ENCODE data around the gene ANKRD34C.

The ANKRD34C gene

GRCh38 chr15:79282371-79283251 is at the start of gene ANKRD34C:
Gene ANKRD34C, plus strand, starts transcription at chr15:79282722. Its CDS starts 10,563 bp downstream, at chr15:79293285.
- DNase-seq = no peak

GRCh38 chr15:79233236-79233635 is 49.3 kb upstream of the ANKRD34C start:
- no peak for DNase-seq

- no peak for DNase-seq
Measured at GRCh38 chr15:79240036-79240435, 42.5 kb upstream of the ANKRD34C start.

- DNase-seq = no peak
Measured at GRCh38 chr15:79243723-79244122, 38.8 kb upstream of the ANKRD34C start.

GRCh38 chr15:79244876-79245275 is 37.6 kb upstream of the ANKRD34C start:
- no peak for DNase-seq

- no peak for DNase-seq
Measured at GRCh38 chr15:79248183-79248582, 34.3 kb upstream of the ANKRD34C start.

DNA sequence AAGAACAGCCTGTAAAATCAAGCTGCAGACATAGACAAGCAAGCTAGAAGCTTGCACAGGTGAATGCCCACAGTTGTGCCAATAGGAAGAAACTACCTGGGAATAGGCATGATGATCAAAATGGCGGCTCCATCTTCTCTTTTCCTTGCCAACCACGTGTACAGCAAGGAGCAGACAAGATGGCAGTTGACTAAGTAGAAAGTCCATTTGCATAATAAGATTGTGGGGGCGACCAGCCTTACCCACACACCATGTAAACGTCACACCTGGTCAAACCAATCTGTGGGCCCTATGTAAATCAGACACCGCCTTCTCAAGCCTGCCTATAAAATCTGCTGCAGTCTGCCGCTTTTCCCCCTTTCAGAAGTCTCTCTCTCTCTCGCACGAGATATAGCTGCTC is 25.1 kb upstream of the ANKRD34C start:
- DNase-seq = no peak

- no peak for DNase-seq
Measured at GRCh38 chr15:79261836-79262235, 20.7 kb upstream of the ANKRD34C start.

GRCh38 chr15:79265167-79265566 is 17.4 kb upstream of the ANKRD34C start:
- no peak for DNase-seq

DNA sequence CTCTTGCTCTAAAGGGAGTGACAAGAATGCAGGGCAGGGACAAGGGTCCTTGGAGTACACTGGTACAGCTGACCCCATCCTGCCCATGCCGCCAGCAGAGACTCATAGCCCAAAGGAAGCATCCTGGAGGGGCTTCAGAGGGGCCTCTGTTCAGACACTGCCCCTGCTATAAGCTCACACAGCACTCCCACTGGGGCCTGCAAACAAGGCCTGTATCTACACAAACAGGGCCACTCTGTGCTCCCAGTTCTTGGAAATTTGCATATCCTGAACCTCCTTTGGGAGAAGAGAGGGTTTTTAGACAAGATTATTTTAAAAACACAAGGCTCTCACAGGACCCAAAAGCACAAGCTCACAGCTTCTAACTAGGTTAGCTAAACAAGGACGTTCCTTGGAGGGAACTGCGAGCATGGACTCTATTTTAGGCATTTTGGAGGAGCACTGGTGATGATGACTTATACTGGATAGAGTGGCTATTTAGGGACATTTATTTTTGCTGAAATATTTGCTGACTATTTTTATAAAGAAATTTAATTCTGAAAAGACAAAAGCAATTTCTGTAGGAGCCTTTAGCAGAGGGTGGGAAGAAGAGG is 16.4 kb upstream of the ANKRD34C start:
- DNase-seq = no peak

DNA sequence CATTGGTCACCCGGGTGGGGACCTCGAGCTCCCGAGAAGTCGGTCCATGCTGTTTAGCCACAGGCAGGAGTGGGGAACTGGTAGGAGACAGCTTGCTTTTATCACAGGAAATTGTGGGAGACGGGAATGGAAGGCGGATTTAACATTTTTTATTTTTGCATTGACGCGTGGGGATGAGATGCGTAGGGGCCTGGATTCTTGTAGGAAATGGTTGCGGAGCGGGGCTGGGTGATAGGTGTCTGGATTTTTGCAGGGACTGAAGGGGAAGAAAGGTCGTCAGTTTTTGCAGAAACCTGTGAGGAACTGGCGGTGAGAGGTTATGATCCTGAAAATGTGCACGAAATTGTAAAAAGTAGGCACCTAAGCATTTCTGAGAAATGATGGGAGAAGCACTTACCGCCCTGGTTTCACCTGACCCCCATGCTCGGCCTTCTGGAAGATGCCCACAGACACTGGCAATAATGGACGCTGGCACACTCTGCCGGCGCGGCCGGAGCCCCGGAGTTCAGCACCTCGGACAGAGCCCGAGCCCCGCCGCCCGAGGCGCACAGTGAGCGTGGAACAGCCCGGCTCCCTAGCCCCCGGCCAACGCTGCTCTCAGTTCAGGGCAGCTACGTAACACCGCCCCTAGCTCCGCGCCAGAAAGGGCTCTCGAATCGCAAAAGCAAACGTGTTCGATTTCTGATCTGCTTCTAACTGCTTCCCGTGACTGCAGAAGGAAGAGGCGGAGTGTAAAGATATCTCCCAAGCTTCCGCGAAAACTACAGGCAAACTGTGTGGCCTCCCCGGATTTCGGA is 928 bp downstream of the ANKRD34C start:
- no peak for DNase-seq

DNA sequence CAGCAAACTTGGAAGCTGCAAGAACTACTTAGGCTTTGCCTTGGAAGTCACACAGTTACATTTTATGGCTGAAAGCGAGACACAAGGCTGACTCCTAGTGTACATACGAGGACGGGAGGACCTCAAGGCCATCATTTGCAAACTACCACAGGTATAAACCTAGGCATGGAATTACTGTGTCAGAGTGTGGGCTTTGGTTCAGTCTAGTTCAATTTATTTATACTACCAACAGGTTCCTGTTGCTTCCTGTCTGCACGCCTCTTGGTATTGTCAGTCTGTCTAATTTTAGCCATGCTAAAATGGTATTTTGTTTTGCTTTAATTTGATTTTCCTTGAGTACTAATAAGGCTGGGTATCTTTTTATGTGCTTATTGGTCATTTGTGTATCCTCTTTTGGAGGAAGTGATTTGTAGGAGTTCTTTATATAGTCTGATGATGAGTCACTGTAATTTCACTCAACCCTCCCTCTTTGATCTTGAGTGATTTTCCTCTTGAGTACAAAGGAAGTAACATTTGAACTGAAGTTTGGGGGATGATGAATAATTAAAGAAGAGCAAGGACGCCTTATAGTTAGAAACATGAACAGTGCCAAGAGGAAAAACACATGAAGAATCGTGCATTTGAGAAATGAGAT is 8.2 kb downstream of the ANKRD34C start:
- DNase-seq = no peak

GRCh38 chr15:79292011-79292410 is 9.5 kb downstream of the ANKRD34C start:
- no peak for DNase-seq

GRCh38 chr15:79294075-79294474 is 11.6 kb downstream of the ANKRD34C start:
- no peak for DNase-seq

DNA sequence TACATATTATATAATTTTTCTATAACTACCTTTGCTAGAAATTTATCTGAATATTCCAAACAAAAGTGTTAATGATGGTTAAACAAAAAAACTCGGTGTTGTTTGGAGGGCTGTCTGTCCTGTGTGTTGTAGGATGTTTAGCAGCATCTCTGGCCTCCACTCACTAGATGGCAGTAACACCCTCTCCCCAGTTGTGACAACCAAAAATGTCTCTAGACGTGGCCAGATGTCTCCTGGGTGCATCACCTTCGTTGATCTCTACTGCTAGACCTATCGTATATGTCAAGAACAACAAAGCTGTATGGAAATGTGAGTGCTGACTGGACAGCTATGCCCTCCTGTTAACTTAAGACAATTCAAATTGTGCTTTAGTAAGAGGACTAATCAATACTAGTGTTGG is 14.1 kb downstream of the ANKRD34C start:
- DNase-seq = no peak

DNA sequence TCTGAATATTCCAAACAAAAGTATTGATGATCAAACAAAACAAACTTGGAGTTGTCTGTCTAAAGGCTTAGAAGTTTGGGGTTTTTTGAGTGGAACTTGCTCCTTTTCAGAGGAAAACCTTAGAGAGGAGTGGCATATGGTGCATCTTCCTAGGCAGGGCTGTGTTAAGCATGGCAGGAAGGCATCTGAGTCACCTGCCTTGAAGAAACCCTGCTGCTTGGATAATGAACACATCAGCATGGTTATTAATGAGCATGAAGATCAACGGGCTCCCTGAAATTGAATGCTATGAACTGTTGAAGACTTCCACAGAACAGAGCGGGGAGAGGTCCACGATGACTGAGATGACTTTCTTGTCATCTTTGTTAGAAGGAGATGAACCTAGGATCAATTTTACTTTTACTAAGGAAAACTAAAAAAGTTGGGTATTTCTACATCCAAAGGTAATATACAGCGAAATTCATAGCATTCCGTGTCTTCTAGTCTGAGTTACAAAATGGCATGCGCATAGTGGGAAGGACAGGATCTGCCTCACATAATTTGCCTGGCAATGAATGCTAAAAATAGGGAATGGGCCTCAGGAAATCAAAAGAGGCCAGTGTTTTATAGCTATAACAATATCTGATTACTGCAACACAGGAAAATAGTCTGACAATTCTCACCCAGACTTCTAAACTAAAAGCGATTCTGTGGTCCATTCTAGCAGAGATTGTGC is 16.8 kb downstream of the ANKRD34C start:
- DNase-seq = no peak

- DNase-seq = no peak
Measured at GRCh38 chr15:79299841-79300235, 17.3 kb downstream of the ANKRD34C start.

- DNase-seq = no peak
Measured at GRCh38 chr15:79307251-79307650, 24.7 kb downstream of the ANKRD34C start.

- no peak for DNase-seq
Measured at GRCh38 chr15:79308874-79309273, 26.4 kb downstream of the ANKRD34C start.

GRCh38 chr15:79310612-79310984 is 28.1 kb downstream of the ANKRD34C start:
- no peak for DNase-seq

GRCh38 chr15:79310985-79311900 is 28.7 kb downstream of the ANKRD34C start, which contains the start of gene TMED3:
Gene TMED3, plus strand, starts transcription at chr15:79311112. Its CDS starts 138 bp downstream, at chr15:79311250.
- peak; percentile 49 to 78 for DNase-seq

All from NCI-H1930 (cell line).